ENCODE measurements around the gene GADD45G. TPM values are rescaled to one million over a fixed set of nuclear protein-coding genes. Genes with fewer than 3 reads are reported as not detected.

GADD45G gene
- total RNA-seq = 3.1 TPM in 1 of 2 replicates, not detected in the other

GRCh38 chr9:89604729-89605464, at the start of gene GADD45G:
Gene GADD45G (plus strand): TSS chr9:89605012. CDS start chr9:89605122, 110 bp downstream.

Other genes with a start within 250 kb of the GADD45G start
- gene SEMA4D, start 106.9 kb upstream of the GADD45G start, total RNA-seq = 0.58 and 0.66 TPM in 2 replicates